ENCODE measurements around the gene GLP1R. TPM values are rescaled to one million over a fixed set of nuclear protein-coding genes. Genes with fewer than 3 reads are reported as not detected.

The GLP1R gene
- total RNA-seq, 1 donor from 2014 or later = not detected

DNA sequence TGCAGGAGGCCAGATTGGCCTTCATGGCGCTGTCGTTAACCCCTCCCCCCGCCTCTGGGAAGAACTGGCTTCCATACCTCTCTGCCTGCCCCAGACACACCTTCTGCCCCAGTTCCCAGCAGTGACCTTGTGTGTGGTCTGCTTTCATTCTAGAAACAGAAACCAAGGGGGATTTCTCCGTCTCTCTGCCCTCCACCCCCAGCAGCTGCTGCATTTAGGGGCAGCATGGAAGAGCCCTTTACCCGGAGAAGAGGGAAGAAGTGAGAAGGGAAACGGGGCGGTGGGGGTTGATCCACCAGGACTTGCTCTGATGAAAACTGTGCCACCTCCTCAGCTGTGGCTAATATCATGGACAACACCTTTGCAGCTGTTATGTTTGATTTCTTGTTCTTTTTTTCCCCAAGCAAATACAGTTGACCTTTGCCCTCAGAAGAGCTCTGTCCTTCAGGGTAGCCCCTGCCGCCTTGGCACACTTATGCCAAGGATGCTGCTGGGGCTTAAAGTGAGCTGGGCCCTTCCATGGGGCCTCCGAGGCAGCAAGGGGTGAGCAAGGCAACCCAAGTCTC lies 6.1 kb downstream of the GLP1R start:
- H3K4me3 Mint-ChIP-seq (ENCODE audit: unreplicated experiment) = no peak overlapping the region
- no peaks in the 10 kb centered on the region for H3K4me1 Mint-ChIP-seq (ENCODE audit: unreplicated experiment)
- no peak overlapping the region for H3K27ac Mint-ChIP-seq (ENCODE audit: unreplicated experiment)
- no peaks in the 10 kb centered on the region for H3K9me3 Mint-ChIP-seq (ENCODE audit: unreplicated experiment)
- H3K36me3 Mint-ChIP-seq (ENCODE audit: unreplicated experiment) = no peaks in the 10 kb centered on the region
- DNase-seq (ENCODE audit: extremely low spot score, unreplicated experiment) = no peak
- no peak for TF ChIP-seq CTCF (IDR thresholded peaks at IDR 0.05)
- peaks cover 22% of the 10 kb centered on the region for H3K27me3 Mint-ChIP-seq (ENCODE audit: unreplicated experiment)

GRCh38 chr6:39055661-39056060 lies 7.1 kb downstream of the GLP1R start:
- H3K9me3 Mint-ChIP-seq (ENCODE audit: unreplicated experiment) = no peaks in the 10 kb centered on the region
- H3K27me3 Mint-ChIP-seq (ENCODE audit: unreplicated experiment) = peaks cover 12% of the 10 kb centered on the region
- no peak for DNase-seq (ENCODE audit: extremely low spot score, unreplicated experiment)
- no peak overlapping the region for H3K4me3 Mint-ChIP-seq (ENCODE audit: unreplicated experiment)
- H3K4me1 Mint-ChIP-seq (ENCODE audit: unreplicated experiment) = no peaks in the 10 kb centered on the region
- no peak overlapping the region for H3K27ac Mint-ChIP-seq (ENCODE audit: unreplicated experiment)
- no peak for TF ChIP-seq CTCF (IDR thresholded peaks at IDR 0.05)
- no peaks in the 10 kb centered on the region for H3K36me3 Mint-ChIP-seq (ENCODE audit: unreplicated experiment)

- H3K27me3 Mint-ChIP-seq (ENCODE audit: unreplicated experiment) = peaks cover 8% of the 10 kb centered on the region
- no peaks in the 10 kb centered on the region for H3K9me3 Mint-ChIP-seq (ENCODE audit: unreplicated experiment)
- no peak for TF ChIP-seq CTCF (IDR thresholded peaks at IDR 0.05)
- no peaks in the 10 kb centered on the region for H3K4me1 Mint-ChIP-seq (ENCODE audit: unreplicated experiment)
- DNase-seq (ENCODE audit: extremely low spot score, unreplicated experiment) = no peak
- H3K36me3 Mint-ChIP-seq (ENCODE audit: unreplicated experiment) = no peaks in the 10 kb centered on the region
- no peak overlapping the region for H3K27ac Mint-ChIP-seq (ENCODE audit: unreplicated experiment)
- no peak overlapping the region for H3K4me3 Mint-ChIP-seq (ENCODE audit: unreplicated experiment)
These were observed 7.6 kb downstream of the GLP1R start for GRCh38 chr6:39056191-39056590.

- no peaks in the 10 kb centered on the region for H3K4me1 Mint-ChIP-seq (ENCODE audit: unreplicated experiment)
- no peak for DNase-seq (ENCODE audit: extremely low spot score, unreplicated experiment)
- no peak for TF ChIP-seq CTCF (IDR thresholded peaks at IDR 0.05)
- H3K27ac Mint-ChIP-seq (ENCODE audit: unreplicated experiment) = no peak overlapping the region
- no peak overlapping the region for H3K4me3 Mint-ChIP-seq (ENCODE audit: unreplicated experiment)
- peaks cover 6% of the 10 kb centered on the region for H3K27me3 Mint-ChIP-seq (ENCODE audit: unreplicated experiment)
- H3K36me3 Mint-ChIP-seq (ENCODE audit: unreplicated experiment) = no peaks in the 10 kb centered on the region
- H3K9me3 Mint-ChIP-seq (ENCODE audit: unreplicated experiment) = no peaks in the 10 kb centered on the region
These were observed 8.1 kb downstream of the GLP1R start for GRCh38 chr6:39056681-39057080.

- no peak for TF ChIP-seq CTCF (IDR thresholded peaks at IDR 0.05)
- DNase-seq (ENCODE audit: extremely low spot score, unreplicated experiment) = no peak
- no peaks in the 10 kb centered on the region for H3K27me3 Mint-ChIP-seq (ENCODE audit: unreplicated experiment)
- H3K36me3 Mint-ChIP-seq (ENCODE audit: unreplicated experiment) = no peaks in the 10 kb centered on the region
- H3K9me3 Mint-ChIP-seq (ENCODE audit: unreplicated experiment) = no peaks in the 10 kb centered on the region
- H3K4me3 Mint-ChIP-seq (ENCODE audit: unreplicated experiment) = no peak overlapping the region
- H3K4me1 Mint-ChIP-seq (ENCODE audit: unreplicated experiment) = no peaks in the 10 kb centered on the region
- no peak overlapping the region for H3K27ac Mint-ChIP-seq (ENCODE audit: unreplicated experiment)
These were observed 8.9 kb downstream of the GLP1R start for GRCh38 chr6:39057251-39058155.

Data from osteocyte (in vitro differentiated cells).